Fibroblast of skin of left biceps (primary cell): ENCODE data around the gene WNT2B.

Source experiments
- DNase-seq, 2 experiments: peaks; one replicate each; pipeline ENCODE4 v3.0.0-alpha.2; 2013; ENCODE audit warnings: low read depth in 2 of 2

WNT2B gene

DNA sequence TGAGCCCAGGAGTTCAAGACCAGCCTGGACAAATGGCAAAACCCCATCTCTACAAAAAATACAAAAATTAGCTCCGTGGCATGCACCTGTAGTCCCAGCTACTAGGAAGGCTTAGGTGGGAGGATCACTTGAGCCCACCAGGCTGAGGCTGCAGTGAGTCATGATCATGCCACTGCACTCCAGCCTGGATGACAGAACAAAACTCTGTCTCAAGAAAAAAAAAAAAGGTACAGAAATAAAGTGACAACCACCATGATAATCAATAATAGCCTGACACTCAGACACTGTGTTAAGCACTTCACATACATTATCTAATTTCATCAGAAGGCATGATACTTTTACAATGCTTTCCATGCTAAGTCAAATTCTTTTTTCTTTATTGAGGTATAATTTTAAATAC, 57.0 kb downstream of the WNT2B start:
- DNase-seq, result no peak

DNA sequence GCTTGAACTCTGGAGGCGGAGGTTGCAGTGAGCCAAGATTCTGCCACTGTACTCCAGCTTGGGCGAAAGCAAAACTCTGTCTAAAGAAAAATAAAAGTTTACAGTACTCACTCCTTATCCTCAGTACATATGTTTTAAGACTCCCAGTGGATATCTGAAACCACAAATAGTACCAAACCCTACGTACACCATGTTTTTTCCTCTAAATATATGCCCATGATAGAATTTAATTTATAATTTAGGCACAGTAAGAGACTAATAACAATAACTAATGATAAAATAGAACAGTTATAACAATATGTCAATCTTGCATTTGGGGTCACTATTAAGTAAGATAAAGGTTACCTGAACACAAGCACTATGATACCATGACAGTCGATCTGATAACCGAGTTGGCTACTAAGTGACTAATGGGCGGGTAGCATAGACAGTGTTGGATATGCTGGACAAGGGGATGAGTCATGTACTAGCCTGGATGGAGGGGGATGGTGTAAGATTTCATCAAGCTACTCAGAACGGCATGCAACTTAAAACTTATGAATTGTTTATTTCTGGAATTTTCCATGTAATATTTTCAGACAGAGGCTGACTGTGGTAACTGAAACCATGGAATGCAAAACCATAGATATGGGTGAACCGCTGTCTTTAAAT, 66.5 kb downstream of the WNT2B start:
- peak; percentile 40 to 45 for DNase-seq

DNA sequence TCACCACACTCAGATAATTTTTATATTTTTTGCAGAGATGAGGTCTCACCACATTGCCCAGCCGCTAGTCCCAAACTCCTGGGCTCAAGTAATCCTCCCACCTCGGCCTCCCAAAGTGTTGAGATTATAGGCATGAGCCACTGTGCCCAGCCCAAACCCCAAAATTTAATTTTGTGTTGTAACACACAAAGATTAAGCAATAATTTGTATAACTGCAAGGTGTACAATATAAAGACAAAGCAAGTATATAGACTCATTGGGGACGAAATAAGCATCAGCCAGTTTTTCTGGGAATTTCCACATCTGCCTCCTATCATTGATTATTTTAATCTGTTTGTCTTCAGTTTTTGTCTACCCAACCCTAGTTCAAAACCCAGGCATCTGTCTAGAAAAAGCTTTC, 67.5 kb downstream of the WNT2B start:
- DNase-seq, result no peak
